HepG2 (cell line): Measurements from ENCODE around the gene POLRMT. TPM values are rescaled to one million over a fixed set of nuclear protein-coding genes. Genes with fewer than 3 reads are reported as not detected.

Source experiments
- HNF4A ChIP-seq: sonication (generic); formaldehyde crosslinking; IDR thresholded peaks from 2 replicates; pipeline ENCODE4 v1.4.0; 2020; ENCODE audit warnings: missing genetic modification reagents
- HNF4G ChIP-seq, 2 experiments: sonication (generic) in 1 of 2; formaldehyde crosslinking in 1 of 2; IDR thresholded peaks; 2 replicates each; pipeline versions ENCODE4 v1.4.0 to v1.6.1; 2011 to 2020; ENCODE audit warnings: borderline replicate concordance in 2 of 2, low read depth in 2 of 2, mild to moderate bottlenecking in 2 of 2, low read length in 1 of 2, missing genetic modification reagents in 1 of 2, moderate library complexity in 1 of 2
- MAZ ChIP-seq, 2 experiments: sonication (generic) in 1 of 2; formaldehyde crosslinking in 1 of 2; IDR thresholded peaks; 2 replicates each; pipeline versions ENCODE4 v1.5.0 to v1.6.1; 2012 to 2020; ENCODE audit warnings: low read depth in 2 of 2, mild to moderate bottlenecking in 2 of 2, borderline replicate concordance in 1 of 2, improper control_type of control experiment in 1 of 2, low read length in 1 of 2, missing genetic modification reagents in 1 of 2, moderate library complexity in 1 of 2
- PAX8 ChIP-seq: sonication (generic); formaldehyde crosslinking; IDR thresholded peaks from 2 replicates; pipeline ENCODE4 v1.8.0; 2022; ENCODE audit warnings: mild to moderate bottlenecking, missing genetic modification reagents, borderline replicate concordance
- SMYD3 ChIP-seq: sonication (generic); formaldehyde crosslinking; IDR thresholded peaks from 2 replicates; pipeline ENCODE4 v1.8.1; 2023; ENCODE audit warnings: mild to moderate bottlenecking, missing genetic modification reagents
- SRSF4 ChIP-seq: fragments of 200-400 bp; formaldehyde crosslinking; IDR thresholded peaks from one replicate; pipeline ENCODE4 v1.6.1; 2018; ENCODE audit warnings: mild to moderate bottlenecking, low read depth, low read length, moderate library complexity; ENCODE audit not compliant: poor library complexity, severe bottlenecking
- ZFP36 ChIP-seq: fragments of 150-350 bp; IDR thresholded peaks from 2 replicates; pipeline ENCODE4 v1.6.1; 2018; ENCODE audit warnings: borderline replicate concordance, low read length, low read depth; ENCODE audit not compliant: partially characterized antibody
- ZNF713 ChIP-seq: sonication (generic); formaldehyde crosslinking; IDR thresholded peaks from 2 replicates; pipeline ENCODE4 v1.4.0; 2020; ENCODE audit warnings: mild to moderate bottlenecking, missing genetic modification reagents
- ZNF839 ChIP-seq: sonication (generic); formaldehyde crosslinking; IDR thresholded peaks from 2 replicates; pipeline ENCODE4 v1.4.0; 2020; ENCODE audit warnings: missing genetic modification reagents, mild to moderate bottlenecking, borderline replicate concordance
- ZSCAN31 ChIP-seq: sonication (generic); formaldehyde crosslinking; IDR thresholded peaks from 2 replicates; pipeline ENCODE4 v1.5.0; 2020; ENCODE audit warnings: low read depth, mild to moderate bottlenecking, missing genetic modification reagents
- polyA plus RNA-seq, 8 experiments: library from polyadenylated mRNA; depleted of rRNA in 3 of 8; stranded (reverse) in 7 of 8; unstranded in 1 of 8; fragments of >200 nt; fragmentation: Illumina TruSeq in 4 of 8; extraction: Trizol in 4 of 8; gene quantifications; 2 replicates each; pipeline versions ENCODE4 v1.2.1 to v1.2.3, GENCODE V29; 2011 to 2016; ENCODE audit warnings: low read depth in 4 of 8, missing spikeins in 1 of 8, mixed read lengths in 1 of 8; ENCODE audit not compliant: insufficient read depth in 1 of 8
- total RNA-seq, 5 experiments: library from RNA; depleted of rRNA; stranded (reverse); fragments of >200 nt; fragmentation: Illumina TruSeq; extraction: Trizol; gene quantifications; 2 replicates each; pipeline ENCODE4 v1.2.3, GENCODE V29; 2016; ENCODE audit warnings: low read depth in 1 of 5
- TF ChIP-seq, protein P1 (sequence below): fragments of 450-650 bp; IDR thresholded peaks from 2 replicates; pipeline ENCODE4 v1.6.1; 2017
- TF ChIP-seq, protein P2 (sequence below): sonication (generic); formaldehyde crosslinking; IDR thresholded peaks from 2 replicates; pipeline ENCODE4 v1.5.1; 2020; ENCODE audit warnings: missing genetic modification reagents, mild to moderate bottlenecking, borderline replicate concordance
- TF ChIP-seq, protein P3 (sequence below): IDR thresholded peaks from 2 replicates; pipeline ENCODE4 v1.6.1; 2016; ENCODE audit warnings: mild to moderate bottlenecking
- TF ChIP-seq, protein P4 (sequence below): sonication (generic); formaldehyde crosslinking; IDR thresholded peaks from 2 replicates; pipeline ENCODE4 v1.4.0; 2020; ENCODE audit warnings: missing genetic modification reagents, borderline replicate concordance
- TF ChIP-seq, protein P5 (sequence below): sonication (generic); formaldehyde crosslinking; IDR thresholded peaks from 2 replicates; pipeline ENCODE4 v1.9.0; 2022; ENCODE audit warnings: missing genetic modification reagents, mild to moderate bottlenecking, borderline replicate concordance
- TF ChIP-seq, protein P6 (sequence below): sonication (generic); formaldehyde crosslinking; IDR thresholded peaks from 2 replicates; pipeline ENCODE4 v1.8.0; 2022; ENCODE audit warnings: mild to moderate bottlenecking, missing genetic modification reagents, moderate library complexity

Gene POLRMT
- total and polyA plus RNA-seq, 2 of the 13 experiments (the other 11 are each of a cell fraction or from before 2014, with no cell fraction given), result 78.0 to 101 TPM

DNA sequence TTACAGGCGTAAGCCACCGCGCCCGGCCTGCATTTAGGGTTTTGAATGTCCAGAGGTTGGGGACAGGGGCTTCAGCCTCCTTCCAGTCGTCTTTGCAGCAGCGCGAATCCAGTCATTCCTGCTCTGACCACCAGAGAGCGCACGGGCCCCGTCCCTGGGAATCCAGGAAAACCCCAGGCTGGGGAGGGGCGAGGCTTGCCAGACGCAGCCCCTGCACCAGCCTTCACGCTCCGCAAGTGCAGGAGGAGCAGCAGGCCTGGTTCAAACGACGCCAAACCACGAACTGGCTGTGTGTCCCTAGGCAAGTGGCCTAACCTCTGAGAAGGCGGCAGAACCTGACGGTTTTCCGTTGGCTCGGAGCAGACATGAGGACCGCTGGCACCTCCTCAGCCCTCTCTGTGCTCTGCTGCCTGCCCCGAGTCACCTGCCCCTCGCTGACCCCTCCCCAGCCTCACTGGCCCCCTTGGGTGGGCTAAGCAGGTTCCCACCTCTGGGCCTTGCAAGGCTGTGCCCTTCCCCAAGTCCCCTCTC lies 31.6 kb upstream of the POLRMT start (continued):
- TF ChIP-seq, protein P1, sequence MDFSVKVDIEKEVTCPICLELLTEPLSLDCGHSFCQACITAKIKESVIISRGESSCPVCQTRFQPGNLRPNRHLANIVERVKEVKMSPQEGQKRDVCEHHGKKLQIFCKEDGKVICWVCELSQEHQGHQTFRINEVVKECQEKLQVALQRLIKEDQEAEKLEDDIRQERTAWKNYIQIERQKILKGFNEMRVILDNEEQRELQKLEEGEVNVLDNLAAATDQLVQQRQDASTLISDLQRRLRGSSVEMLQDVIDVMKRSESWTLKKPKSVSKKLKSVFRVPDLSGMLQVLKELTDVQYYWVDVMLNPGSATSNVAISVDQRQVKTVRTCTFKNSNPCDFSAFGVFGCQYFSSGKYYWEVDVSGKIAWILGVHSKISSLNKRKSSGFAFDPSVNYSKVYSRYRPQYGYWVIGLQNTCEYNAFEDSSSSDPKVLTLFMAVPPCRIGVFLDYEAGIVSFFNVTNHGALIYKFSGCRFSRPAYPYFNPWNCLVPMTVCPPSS, result no peak
- TF ChIP-seq, protein P2, sequence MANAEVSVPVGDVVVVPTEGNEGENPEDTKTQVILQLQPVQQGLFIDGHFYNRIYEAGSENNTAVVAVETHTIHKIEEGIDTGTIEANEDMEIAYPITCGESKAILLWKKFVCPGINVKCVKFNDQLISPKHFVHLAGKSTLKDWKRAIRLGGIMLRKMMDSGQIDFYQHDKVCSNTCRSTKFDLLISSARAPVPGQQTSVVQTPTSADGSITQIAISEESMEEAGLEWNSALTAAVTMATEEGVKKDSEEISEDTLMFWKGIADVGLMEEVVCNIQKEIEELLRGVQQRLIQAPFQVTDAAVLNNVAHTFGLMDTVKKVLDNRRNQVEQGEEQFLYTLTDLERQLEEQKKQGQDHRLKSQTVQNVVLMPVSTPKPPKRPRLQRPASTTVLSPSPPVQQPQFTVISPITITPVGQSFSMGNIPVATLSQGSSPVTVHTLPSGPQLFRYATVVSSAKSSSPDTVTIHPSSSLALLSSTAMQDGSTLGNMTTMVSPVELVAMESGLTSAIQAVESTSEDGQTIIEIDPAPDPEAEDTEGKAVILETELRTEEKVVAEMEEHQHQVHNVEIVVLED (CRISPR knock-in tag), result peak; percentile 59; the same call in 1 of the 2 replicates
- TF ChIP-seq PAX8 (CRISPR knock-in tag), result no peak
- TF ChIP-seq SMYD3 (CRISPR knock-in tag), result 0 out of 2 replicates have a peak, but pooled peaks have one; percentile 45
- TF ChIP-seq, protein P3, sequence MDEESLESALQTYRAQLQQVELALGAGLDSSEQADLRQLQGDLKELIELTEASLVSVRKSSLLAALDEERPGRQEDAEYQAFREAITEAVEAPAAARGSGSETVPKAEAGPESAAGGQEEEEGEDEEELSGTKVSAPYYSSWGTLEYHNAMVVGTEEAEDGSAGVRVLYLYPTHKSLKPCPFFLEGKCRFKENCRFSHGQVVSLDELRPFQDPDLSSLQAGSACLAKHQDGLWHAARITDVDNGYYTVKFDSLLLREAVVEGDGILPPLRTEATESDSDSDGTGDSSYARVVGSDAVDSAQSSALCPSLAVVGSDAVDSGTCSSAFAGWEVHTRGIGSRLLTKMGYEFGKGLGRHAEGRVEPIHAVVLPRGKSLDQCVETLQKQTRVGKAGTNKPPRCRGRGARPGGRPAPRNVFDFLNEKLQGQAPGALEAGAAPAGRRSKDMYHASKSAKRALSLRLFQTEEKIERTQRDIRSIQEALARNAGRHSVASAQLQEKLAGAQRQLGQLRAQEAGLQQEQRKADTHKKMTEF (CRISPR knock-in tag), result peak; percentile 84
- TF ChIP-seq, protein P4, sequence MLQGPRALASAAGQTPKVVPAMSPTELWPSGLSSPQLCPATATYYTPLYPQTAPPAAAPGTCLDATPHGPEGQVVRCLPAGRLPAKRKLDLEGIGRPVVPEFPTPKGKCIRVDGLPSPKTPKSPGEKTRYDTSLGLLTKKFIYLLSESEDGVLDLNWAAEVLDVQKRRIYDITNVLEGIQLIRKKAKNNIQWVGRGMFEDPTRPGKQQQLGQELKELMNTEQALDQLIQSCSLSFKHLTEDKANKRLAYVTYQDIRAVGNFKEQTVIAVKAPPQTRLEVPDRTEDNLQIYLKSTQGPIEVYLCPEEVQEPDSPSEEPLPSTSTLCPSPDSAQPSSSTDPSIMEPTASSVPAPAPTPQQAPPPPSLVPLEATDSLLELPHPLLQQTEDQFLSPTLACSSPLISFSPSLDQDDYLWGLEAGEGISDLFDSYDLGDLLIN (CRISPR knock-in tag), result no peak
- TF ChIP-seq MAZ (IDR thresholded peaks at IDR 0.05; ENCODE audit: borderline replicate concordance, low read depth, low read length), result peak; percentile 69; the same call in 1 of the 2 replicates
- TF ChIP-seq MAZ (CRISPR knock-in tag; IDR thresholded peaks at IDR 0.05; ENCODE audit: low read depth), result peak; percentile 81
- TF ChIP-seq, protein P5, sequence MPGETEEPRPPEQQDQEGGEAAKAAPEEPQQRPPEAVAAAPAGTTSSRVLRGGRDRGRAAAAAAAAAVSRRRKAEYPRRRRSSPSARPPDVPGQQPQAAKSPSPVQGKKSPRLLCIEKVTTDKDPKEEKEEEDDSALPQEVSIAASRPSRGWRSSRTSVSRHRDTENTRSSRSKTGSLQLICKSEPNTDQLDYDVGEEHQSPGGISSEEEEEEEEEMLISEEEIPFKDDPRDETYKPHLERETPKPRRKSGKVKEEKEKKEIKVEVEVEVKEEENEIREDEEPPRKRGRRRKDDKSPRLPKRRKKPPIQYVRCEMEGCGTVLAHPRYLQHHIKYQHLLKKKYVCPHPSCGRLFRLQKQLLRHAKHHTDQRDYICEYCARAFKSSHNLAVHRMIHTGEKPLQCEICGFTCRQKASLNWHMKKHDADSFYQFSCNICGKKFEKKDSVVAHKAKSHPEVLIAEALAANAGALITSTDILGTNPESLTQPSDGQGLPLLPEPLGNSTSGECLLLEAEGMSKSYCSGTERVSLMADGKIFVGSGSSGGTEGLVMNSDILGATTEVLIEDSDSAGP, result peak; percentile 62
- no peak for TF ChIP-seq HNF4G (IDR thresholded peaks at IDR 0.05; ENCODE audit: borderline replicate concordance, low read depth, low read length)
- no peak; the same call in 1 of the 2 replicates for TF ChIP-seq HNF4G (CRISPR knock-in tag; IDR thresholded peaks at IDR 0.05; ENCODE audit: borderline replicate concordance, low read depth)
- no peak for TF ChIP-seq ZNF839 (CRISPR knock-in tag)
- TF ChIP-seq, protein P6, sequence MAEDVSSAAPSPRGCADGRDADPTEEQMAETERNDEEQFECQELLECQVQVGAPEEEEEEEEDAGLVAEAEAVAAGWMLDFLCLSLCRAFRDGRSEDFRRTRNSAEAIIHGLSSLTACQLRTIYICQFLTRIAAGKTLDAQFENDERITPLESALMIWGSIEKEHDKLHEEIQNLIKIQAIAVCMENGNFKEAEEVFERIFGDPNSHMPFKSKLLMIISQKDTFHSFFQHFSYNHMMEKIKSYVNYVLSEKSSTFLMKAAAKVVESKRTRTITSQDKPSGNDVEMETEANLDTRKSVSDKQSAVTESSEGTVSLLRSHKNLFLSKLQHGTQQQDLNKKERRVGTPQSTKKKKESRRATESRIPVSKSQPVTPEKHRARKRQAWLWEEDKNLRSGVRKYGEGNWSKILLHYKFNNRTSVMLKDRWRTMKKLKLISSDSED (CRISPR knock-in tag), result no peak
- no peak for TF ChIP-seq ZFP36
- peak; percentile 23; the same call in 1 of the 2 replicates for TF ChIP-seq HNF4A
- TF ChIP-seq ZSCAN31 (CRISPR knock-in tag), result peak; percentile 60; the same call in 1 of the 2 replicates
- no peak for TF ChIP-seq SRSF4
- TF ChIP-seq ZNF713 (CRISPR knock-in tag), result 0 out of 2 replicates have a peak, but pooled peaks have one; percentile 93
